GM18505 (cell line): Measurements from ENCODE around the gene ITGA11.

ENCODE experiments used
- ATAC-seq: cut with Tn5 transposase; IDR thresholded peaks from one replicate; pipeline ENCODE4 v1.9.1; 2021; ENCODE audit not compliant: unreplicated experiment
- POLR2A ChIP-seq: IDR thresholded peaks from 4 replicates; pipeline ENCODE4 v1.6.1; 2011; ENCODE audit warnings: borderline replicate concordance; ENCODE audit not compliant: insufficient read depth, insufficient read length; ENCODE audit errors: extremely low read depth

ITGA11 gene

DNA sequence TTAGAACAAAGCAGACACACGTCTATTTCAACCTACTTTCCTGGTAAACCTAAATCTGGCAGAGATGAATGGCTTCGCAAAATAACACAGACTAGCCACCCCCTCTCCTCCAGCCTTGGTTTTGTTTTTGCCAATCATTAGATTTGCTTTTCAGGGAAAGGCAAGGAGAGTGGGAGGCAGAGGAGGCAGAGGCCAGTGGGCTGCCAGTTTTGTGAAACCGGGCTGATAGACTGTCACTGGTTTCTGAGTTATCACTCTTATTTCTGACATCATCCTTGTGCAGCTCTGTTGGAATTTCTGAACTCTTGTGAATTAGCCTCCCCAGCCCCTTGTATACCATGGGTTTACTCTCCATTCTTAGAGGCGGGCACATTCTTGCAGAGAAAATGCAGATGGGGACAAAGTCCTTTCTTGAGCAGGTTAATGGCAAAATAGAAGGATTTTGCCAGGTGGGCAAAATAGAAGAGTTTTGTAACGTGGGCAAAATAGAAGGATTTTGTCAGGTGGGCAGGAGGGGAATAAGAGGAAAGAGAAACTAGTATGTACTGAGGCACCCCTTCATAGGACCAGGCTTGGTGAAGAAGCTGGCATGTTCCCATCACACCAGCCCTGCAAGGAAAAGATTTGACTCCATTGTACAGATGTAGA is 157.6 kb downstream of the ITGA11 start:
- no peak for ATAC-seq
- no peak for TF ChIP-seq POLR2A

DNA sequence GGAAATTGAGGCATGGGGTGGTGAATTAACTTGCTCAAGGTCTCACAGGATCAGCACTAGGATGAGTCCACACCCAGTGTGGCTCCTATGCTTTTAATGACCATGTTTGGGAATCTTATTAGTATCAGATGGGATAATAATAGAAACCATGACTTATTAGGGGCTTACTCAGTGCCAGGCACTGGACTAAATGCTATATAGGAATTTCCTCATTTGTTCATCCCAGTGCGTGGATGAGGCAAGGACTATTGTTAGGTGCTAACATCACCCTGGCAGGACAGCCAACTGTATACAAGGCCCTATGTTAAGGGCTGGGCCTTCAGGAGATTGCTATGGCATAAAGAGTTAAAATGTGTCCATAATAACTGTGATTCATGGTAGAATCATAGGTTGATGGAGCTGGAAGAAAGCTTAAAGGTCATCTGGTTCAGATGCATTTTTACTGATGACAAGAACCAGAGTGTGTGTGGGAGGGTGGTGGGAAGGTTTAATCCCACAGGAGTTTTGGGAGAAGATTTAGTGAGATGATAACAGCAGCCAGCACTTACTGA is 159.2 kb downstream of the ITGA11 start:
- no peak for ATAC-seq
- TF ChIP-seq POLR2A = no peak

DNA sequence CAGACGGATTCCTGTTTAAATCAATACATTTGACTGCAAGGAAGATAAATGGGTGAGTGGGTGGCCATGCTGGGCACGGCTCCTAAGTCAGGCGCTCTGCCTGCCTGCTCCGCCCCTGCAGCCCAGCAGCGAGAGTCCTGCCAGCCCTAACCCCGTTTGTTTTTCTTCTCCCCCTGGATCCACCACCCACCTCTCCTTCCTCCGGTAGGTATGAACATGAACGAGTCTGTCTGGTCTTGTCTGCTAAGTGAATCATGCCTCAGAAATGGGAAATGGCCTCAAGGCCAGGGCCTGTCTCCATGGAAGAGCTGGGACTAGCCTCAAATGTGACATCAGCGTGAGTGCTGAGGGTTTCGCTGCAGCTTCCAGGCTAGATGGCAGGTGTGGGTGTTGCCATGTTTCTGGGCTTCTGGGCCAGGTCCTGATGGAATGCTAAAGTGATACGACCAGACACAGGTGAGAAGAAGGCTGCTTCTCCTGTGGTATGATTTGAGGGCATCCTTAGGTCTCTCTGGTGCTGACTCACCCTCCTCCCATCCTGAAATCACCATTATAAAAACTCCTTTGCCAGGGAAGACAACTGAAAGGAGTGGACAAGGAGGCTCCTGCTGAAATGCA is 160.0 kb downstream of the ITGA11 start:
- ATAC-seq = no peak
- no peak for TF ChIP-seq POLR2A

DNA sequence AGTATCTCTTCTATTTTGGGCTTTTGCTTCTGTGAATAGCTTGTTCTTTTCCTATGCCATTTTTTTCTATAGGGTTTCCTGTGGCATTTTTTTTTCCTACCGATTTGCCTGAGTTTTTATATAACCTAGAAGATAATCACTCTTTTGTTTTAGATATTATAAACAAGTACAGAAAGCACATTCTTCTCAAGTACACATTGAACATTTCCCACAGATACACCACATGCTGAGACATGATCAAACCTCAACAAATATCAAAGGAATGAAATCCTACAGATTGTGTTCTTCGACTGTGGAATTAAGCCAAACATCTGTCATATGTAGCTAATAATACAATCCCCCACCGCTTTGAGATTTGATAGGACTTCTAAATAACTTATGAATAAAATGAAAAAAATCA is 163.6 kb downstream of the ITGA11 start:
- no peak for ATAC-seq
- no peak for TF ChIP-seq POLR2A

DNA sequence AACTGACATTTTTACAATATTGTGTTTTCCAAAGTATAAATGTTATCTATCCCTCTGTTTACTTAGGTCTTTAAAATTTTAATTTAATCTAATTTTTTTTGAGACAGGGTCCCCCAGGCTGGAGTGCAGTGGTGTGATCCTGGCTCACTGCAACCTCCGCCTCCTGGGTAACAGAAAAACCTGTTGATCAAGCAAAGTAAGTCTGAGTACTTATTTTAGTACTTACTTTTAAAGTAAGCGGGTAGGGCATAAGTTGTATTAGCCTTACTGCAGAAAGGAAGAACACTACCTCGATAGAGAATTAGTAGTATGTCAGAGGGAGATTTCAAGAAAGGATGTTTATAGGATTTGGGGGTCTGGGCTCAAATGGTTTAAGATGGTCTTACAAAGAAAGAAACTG is 166.3 kb downstream of the ITGA11 start:
- ATAC-seq = no peak
- no peak for TF ChIP-seq POLR2A

DNA sequence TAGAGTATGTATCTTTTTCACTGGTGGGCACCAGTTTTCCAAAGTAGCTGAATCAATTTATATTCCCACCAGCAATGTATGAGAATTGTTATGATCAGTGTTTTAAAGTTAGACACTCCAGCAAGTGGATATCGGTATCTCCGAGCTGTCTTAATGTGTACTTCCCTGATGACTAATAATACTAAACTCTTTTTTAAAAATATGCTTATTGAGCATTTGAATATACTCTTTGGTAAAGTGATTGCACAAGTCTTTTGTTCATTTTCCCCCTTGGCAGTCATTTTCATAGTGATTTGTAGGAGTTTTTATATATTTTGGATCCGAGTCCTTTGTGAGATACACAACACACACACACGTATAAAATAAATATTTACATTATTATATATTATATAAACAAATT is 166.9 kb downstream of the ITGA11 start:
- ATAC-seq = no peak

DNA sequence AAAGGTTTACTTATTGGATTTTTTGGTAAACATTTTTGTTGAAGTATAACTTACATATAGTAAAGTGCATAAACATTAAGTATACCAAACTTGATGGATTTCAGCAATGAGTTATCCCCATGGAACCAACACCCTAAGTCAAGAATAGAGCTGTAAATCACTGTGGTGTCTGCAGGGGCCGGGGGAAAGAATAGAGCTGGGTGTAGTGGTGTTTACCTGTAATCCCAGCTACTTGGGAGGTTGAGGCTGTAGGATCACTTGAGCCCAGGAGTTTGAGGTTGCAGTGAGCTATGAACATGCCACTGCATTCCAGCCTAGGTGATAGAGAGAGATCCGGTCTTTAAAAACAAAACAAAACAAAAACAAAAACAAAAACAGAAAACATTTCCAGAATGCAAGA is 167.7 kb downstream of the ITGA11 start:
- TF ChIP-seq POLR2A = no peak
- ATAC-seq = no peak

More for the DNA sequence above, 166.9 kb downstream of the ITGA11 start:
- TF ChIP-seq POLR2A = no peak

DNA sequence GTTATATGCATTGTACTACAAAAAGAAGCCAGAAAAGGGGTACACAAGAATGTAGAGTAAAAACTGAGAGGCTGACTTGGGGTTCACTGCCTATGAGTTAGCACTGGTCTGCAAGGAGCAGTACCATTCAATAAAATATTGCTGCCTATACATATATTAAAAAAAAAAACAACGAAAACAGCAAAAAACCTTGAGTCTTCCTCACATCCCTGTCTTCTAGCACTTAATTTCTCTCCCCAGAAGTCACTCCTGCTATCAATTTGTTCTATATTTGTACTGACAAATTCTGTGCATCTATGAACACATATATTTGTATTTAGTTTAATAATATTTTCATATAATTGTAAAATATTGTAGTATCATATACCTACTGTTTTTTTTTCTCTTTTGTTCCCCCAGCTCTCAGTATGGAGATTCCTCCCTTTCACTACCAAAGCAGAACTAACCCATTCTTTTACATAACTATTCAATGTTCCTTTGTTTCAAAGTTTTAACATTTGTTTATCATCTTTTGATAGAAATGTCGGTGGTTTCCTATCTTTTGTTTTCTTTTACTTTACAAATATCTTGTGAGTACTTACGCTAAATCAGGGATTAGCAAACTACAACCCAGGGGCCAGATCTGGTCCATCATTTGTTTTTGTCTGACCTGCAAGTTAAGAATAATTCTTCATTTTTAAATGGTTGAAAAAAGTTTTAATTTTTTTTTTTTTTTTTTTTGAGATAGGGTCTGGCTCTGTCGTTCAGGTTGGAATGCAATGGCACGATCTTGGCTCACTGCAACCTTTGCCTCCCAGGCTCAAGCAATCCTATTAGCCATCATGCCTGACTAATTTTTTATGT is 169.2 kb downstream of the ITGA11 start:
- no peak for TF ChIP-seq POLR2A
- ATAC-seq = no peak

DNA sequence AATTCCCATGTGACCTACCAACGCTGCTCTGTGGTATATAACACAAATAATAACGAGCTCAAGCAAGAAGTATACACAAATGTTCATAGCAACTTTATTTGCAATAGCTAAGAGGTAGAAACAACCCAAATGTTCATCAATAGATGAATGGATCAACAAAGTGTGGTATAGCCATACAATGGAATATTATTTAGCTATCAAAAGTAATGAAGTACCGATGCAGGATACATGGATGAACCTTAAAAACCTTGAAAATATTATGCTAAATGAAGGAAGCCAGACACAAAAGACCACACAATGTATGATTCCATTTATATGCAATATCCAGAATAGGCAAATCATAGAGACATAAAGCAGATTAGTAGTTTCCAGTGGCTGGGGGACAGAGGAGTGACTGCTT is 170.0 kb downstream of the ITGA11 start:
- TF ChIP-seq POLR2A = no peak
- no peak for ATAC-seq

DNA sequence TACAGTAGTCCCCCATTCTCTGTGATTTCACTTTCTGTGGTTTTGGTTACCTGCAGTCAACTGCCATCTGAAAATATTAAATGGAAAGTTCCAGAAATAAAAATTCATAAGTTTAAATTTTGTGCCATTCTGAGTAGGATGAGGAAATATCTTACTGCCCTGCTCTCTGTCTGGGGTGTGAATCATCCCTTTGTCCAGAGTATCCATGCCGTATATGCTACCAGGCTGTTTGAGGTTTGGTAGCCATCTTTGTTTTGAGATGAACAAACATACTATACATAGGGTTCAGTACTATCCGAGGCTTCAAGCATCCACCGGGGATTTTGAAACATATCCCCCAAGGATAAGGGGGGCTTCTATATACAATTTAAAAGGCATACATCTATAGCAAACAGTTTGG is 170.7 kb downstream of the ITGA11 start:
- no peak for ATAC-seq
- no peak for TF ChIP-seq POLR2A

DNA sequence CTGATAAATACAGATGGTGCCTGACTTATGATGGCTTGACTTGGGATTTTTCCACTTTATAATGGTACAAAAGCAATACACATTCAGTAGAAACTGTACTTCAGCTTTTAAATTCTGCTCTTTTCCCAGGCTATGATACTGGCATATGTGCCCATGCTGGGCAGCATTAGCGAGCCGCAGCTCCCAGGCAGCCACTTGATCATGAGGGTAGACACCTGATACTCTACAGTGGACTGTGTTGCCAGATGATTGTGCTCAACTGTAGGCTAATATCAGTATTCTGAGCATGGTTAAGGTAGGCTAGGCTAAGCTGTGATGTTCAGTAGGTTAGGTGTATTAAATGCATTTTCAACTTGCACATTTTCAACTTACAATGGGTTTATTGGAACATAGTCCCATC is 172.1 kb downstream of the ITGA11 start:
- no peak for TF ChIP-seq POLR2A
- ATAC-seq = no peak

DNA sequence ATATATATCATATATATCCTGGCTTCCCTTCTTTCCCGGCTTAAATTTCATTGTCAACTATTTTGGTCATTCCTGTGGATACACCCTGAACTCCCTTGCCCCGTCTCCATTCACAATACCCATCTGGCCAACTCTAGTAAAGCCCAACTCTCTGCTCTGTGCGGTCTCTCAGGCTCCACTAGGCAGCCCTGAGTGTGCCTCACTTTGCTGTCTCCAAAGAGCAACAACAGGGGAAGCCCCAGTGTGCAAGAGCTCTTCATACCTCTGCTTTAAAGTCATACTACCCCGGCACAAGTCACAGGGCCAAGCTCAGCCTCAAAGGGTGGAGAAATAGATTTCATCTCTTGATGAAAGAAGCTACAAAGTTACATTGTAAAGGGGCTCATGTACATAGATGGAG is 173.3 kb downstream of the ITGA11 start:
- no peak for TF ChIP-seq POLR2A

DNA sequence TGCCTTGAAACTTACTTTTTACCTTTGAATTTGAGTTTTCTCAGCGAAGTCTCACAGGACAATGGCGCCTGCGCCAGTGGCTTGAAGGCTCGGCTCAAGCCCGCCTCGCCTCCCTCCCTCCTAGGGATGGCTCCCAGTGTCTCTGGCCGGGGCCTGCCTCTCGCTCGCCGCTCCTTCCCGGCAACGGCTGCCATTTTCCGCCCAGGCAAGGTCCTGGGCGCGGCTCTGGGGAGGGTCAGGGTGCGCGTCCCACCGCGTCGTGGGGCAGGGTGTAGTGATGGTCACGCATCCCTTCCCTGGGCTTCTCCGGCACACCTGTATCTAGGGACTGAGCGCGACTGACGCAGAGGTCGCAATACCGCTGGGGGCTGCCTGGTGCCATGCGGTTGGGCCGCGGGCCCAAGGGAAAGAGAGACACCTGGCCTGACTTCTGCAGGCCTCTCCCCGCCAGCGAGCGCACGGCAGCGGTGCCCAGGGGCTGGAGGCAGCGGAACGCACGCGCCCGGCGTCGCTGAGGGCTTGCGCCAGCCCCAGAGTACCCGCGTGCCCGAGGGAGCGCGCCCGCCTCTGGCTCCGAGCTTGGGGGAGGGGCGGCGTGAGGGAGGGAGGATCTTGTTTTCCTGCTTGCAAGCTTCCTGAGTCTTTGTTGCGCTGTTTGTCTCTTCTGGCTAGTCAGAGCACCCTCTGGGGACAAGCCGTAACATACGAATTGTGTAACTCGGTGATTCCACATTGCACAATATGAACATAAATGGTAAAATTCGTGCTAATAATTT is 175.1 kb downstream of the ITGA11 start:
- no peak for TF ChIP-seq POLR2A
- no peak for ATAC-seq

More for the DNA sequence above, 173.3 kb downstream of the ITGA11 start:
- no peak for ATAC-seq
